ENCODE data around the gene EBP.

DNA sequence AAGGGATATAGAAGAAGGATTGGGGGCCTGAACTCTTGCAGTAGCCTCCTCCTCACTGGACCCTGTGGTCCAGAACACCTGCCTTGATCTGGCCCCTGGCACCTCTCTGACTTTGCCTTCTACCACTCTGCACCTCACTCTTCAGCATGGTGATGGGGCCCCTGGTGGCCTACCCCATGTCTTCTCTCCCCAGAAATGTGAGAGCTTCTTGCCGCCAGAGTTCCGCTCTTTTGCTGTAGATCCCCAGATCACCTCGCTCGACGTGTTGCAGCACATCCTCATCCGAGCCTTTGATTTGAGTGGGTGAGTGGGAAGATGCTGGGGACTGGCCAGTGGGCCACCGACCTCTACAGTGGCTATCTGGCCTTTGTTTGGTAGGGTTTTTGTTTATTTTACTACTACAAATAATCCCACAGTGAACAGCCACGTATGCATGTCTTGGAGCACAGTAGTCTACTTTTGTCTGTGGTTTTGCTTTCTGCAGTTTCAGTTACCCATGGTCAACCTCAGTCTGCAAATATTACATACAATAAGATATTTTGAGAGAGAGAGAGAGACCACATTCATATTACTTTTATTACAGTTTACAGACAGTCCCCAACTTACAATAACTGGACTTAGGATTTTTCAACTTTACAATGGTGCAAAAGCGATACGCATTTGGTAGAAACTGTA lies 19.7 kb downstream of the EBP start:
- TF ChIP-seq, protein P1, sequence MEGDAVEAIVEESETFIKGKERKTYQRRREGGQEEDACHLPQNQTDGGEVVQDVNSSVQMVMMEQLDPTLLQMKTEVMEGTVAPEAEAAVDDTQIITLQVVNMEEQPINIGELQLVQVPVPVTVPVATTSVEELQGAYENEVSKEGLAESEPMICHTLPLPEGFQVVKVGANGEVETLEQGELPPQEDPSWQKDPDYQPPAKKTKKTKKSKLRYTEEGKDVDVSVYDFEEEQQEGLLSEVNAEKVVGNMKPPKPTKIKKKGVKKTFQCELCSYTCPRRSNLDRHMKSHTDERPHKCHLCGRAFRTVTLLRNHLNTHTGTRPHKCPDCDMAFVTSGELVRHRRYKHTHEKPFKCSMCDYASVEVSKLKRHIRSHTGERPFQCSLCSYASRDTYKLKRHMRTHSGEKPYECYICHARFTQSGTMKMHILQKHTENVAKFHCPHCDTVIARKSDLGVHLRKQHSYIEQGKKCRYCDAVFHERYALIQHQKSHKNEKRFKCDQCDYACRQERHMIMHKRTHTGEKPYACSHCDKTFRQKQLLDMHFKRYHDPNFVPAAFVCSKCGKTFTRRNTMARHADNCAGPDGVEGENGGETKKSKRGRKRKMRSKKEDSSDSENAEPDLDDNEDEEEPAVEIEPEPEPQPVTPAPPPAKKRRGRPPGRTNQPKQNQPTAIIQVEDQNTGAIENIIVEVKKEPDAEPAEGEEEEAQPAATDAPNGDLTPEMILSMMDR (IDR thresholded peaks at IDR 0.05), result no peak
- TF ChIP-seq EP300 (IDR thresholded peaks at IDR 0.05), result no peak
- TF ChIP-seq POLR2A (IDR thresholded peaks at IDR 0.05), result no peak
